ENCODE measurements around the gene PRIM2. TPM values are rescaled to one million over a fixed set of nuclear protein-coding genes. Genes with fewer than 3 reads are reported as not detected.
A peak's percentile ranks its signal among the peaks of the same experiment; 100 is the strongest.
"Not testable (repeated sequence)": the region's sequence is repeated elsewhere in the genome, so short reads cannot be mapped to it uniquely, and the experiment has no call there.

The PRIM2 gene
- polyA plus RNA-seq, 2 of the 4 experiments (the other 2 are of a cell fraction) = 15.0 to 20.1 TPM

GRCh38 chr6:57610612-57611011 is 293.2 kb downstream of the PRIM2 start:
- ATAC-seq, POLR2A ChIA-PET, CTCF ChIA-PET: not testable (repeated sequence)

GRCh38 chr6:57618959-57619358 is 301.5 kb downstream of the PRIM2 start:
- CTCF ChIA-PET; POLR2A ChIA-PET; H3K4me3 ChIP-seq; FAIRE-seq; ATAC-seq; H3K4me1 ChIP-seq; H3K27ac ChIP-seq; H3K4me2 ChIP-seq; DNase-seq (ENCODE audit: low read depth in 1 of 2, low spot score in 1 of 2); H3K9me3 ChIP-seq: not testable (repeated sequence)
- WGBS (ENCODE audit: missing lambda C conversion rate) = 92% methylated on average over 5 of the region's 6 CpGs

More at GRCh38 chr6:57610612-57611011, 293.2 kb downstream of the PRIM2 start:
- H3K4me2 ChIP-seq; H3K9me3 ChIP-seq; FAIRE-seq; DNase-seq (ENCODE audit: low read depth in 1 of 2, low spot score in 1 of 2); H3K27ac ChIP-seq; H3K4me3 ChIP-seq; H3K4me1 ChIP-seq: not testable (repeated sequence)
- WGBS (ENCODE audit: missing lambda C conversion rate) = 85% methylated on average over 2 of the region's 2 CpGs

- H3K4me1 ChIP-seq; H3K27ac ChIP-seq; FAIRE-seq; POLR2A ChIA-PET; CTCF ChIA-PET; H3K4me3 ChIP-seq; H3K9me3 ChIP-seq; ATAC-seq; H3K4me2 ChIP-seq; DNase-seq (ENCODE audit: low read depth in 1 of 2, low spot score in 1 of 2): not testable (repeated sequence)
- WGBS (ENCODE audit: missing lambda C conversion rate) = 100% methylated on average over 1 of the region's 1 CpG
Measured at GRCh38 chr6:57631773-57632172, 314.3 kb downstream of the PRIM2 start.

GRCh38 chr6:57658526-57658925 is 341.1 kb downstream of the PRIM2 start:
- POLR2A ChIA-PET; FAIRE-seq; H3K9me3 ChIP-seq; DNase-seq (ENCODE audit: low read depth in 1 of 2, low spot score in 1 of 2); CTCF ChIA-PET; H3K4me1 ChIP-seq; H3K27ac ChIP-seq; ATAC-seq; H3K4me3 ChIP-seq; H3K4me2 ChIP-seq: not testable (repeated sequence)
- WGBS (ENCODE audit: missing lambda C conversion rate) = 54% methylated on average over 2 of the region's 2 CpGs

- H3K27ac ChIP-seq; DNase-seq (ENCODE audit: low read depth in 1 of 2, low spot score in 1 of 2); ATAC-seq; H3K4me2 ChIP-seq; POLR2A ChIA-PET; H3K4me3 ChIP-seq; CTCF ChIA-PET; H3K4me1 ChIP-seq; H3K9me3 ChIP-seq: not testable (repeated sequence)
- FAIRE-seq = peak; percentile 56
- whole genome bisulfite sequencing (ENCODE audit: missing lambda C conversion rate) = 68% methylated on average over 2 of the region's 2 CpGs
Measured at GRCh38 chr6:57659794-57660193, 342.4 kb downstream of the PRIM2 start.

GRCh38 chr6:57660940-57661339 is 343.5 kb downstream of the PRIM2 start:
- POLR2A ChIA-PET; FAIRE-seq; DNase-seq (ENCODE audit: low read depth in 1 of 2, low spot score in 1 of 2); H3K4me3 ChIP-seq; H3K27ac ChIP-seq; ATAC-seq; H3K4me1 ChIP-seq; H3K4me2 ChIP-seq; CTCF ChIA-PET; H3K9me3 ChIP-seq: not testable (repeated sequence)
- 37% methylated on average over 1 of the region's 1 CpG for WGBS (ENCODE audit: missing lambda C conversion rate)

GRCh38 chr6:57668108-57668507 is 350.7 kb downstream of the PRIM2 start:
- H3K4me3 ChIP-seq; DNase-seq (ENCODE audit: low read depth in 1 of 2, low spot score in 1 of 2); H3K27ac ChIP-seq; H3K9me3 ChIP-seq; H3K4me2 ChIP-seq; POLR2A ChIA-PET; CTCF ChIA-PET; ATAC-seq; FAIRE-seq; H3K4me1 ChIP-seq: not testable (repeated sequence)

- FAIRE-seq; H3K4me1 ChIP-seq; H3K4me3 ChIP-seq; CTCF ChIA-PET; H3K4me2 ChIP-seq; DNase-seq (ENCODE audit: low read depth in 1 of 2, low spot score in 1 of 2); H3K9me3 ChIP-seq; POLR2A ChIA-PET; H3K27ac ChIP-seq; ATAC-seq: not testable (repeated sequence)
- WGBS (ENCODE audit: missing lambda C conversion rate) = 61% methylated on average over 3 of the region's 3 CpGs
Measured at GRCh38 chr6:57671237-57671636, 353.8 kb downstream of the PRIM2 start.

- H3K4me3 ChIP-seq, H3K4me1 ChIP-seq, H3K27ac ChIP-seq, H3K4me2 ChIP-seq, FAIRE-seq, POLR2A ChIA-PET, H3K9me3 ChIP-seq, CTCF ChIA-PET: not testable (repeated sequence)
- WGBS (ENCODE audit: missing lambda C conversion rate) = 43% methylated on average over 6 of the region's 6 CpGs
- DNase-seq (ENCODE audit: low read depth in 1 of 2, low spot score in 1 of 2) = peak in 1 of 2 experiments; percentile 2
- ATAC-seq = peak; percentile 66 to 73; a peak in 5 of 6 replicates
Measured at GRCh38 chr6:57671937-57672627, 354.7 kb downstream of the PRIM2 start.

All from A549 (cell line).